GM19238 (cell line): ENCODE measurements around the gene PPARG.

ENCODE experiments used
- DNase-seq: peaks from one replicate; pipeline ENCODE4 v3.0.0; 2011; ENCODE audit warnings: low spot score; ENCODE audit not compliant: insufficient read length

PPARG gene

DNA sequence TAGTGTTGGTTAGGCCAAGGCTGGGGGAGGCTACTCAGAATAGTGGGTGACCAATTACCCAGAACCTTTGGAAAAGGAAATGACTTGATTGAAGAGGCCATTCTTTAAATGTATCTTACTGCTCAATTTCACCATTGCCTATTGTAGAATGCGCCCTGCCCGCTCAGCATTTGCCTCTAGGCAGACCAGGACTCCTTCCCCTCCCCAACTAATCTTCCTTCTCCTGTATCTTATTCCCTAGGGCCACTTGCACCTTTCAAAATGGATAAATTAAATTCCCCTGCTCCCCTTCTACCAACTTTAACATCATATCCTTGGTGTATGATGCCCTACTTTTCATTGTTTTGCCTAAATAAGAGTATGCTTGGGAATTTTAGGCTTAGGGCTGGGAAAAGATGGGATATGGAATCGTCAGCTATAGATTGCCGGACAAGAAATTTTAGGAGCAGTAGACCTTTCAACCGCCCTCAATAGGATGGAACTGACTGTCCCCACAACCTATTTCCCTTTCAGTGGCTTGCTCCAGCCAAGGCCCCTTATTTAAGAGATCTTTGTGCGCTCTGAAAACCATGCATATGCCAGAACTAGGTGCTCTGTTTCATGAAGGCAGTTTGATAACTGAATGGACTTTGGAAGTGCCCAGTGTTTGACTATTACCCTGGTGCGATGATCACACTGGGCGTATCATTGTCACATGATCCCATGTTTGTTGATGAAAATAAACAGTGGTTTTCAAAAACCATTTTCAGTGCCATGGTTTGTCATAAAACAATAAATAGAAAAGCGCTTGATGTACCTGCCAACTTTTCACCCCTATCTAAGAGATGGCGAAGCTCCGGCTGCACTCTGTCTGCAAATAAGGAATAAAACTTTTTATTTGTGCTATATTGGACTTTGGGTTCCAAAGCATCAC is 121.1 kb downstream of the PPARG start:
- DNase-seq = no peak

DNA sequence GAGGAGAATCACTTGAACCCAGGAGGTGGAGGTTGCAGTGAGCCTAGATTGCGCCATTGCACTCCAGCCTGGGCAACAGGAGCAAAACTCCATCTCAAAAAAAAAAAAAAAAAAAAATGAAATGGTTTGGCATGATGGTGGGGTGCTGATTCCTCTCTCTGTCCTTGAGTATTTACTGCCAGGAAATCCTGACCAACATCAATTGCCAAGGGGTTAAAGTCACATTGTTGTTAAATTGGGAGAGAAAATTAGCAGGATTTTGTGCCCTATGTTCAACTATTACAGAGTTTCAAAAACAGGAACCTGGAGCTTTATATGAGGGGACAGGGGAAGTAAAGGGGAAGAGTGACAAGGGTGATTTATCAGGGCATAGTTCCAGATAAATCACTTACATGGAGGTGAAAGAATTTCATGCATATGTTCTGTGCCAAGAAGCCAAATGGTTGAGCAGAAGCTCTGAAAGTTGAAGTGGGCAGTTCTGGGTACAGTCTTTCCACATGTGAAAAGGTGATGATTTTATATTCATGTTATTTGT is 124.9 kb downstream of the PPARG start:
- DNase-seq = no peak

DNA sequence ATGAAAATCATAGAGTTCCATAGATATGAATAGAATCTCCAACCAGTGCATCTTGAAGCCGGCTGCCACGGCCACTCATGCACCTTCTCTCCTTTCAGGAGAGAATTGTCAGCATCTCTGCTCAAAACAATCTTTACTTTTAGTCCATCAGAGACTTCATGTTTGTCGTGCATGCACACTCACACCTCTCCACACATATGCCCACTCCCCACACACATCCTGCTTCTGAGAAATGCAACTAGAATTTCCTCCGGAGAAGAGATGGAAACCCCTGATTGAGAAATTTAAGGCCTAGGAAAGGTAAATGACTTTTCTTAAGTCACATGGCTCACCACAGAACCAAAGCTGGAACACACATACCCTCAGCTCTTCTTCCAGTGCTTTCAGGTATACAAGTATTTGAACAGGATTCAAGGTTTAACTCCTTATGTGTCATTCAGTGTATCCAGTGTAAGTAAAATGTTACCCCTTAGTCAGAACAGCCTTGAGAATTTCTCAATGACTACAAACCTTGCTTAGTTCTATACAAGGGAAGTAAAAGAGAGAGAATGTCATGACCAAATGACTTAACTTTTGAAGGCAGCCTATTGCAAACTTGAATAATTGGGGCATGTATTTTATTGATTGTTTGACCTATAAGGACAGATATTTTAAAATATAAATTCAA is 126.3 kb downstream of the PPARG start:
- no peak for DNase-seq

DNA sequence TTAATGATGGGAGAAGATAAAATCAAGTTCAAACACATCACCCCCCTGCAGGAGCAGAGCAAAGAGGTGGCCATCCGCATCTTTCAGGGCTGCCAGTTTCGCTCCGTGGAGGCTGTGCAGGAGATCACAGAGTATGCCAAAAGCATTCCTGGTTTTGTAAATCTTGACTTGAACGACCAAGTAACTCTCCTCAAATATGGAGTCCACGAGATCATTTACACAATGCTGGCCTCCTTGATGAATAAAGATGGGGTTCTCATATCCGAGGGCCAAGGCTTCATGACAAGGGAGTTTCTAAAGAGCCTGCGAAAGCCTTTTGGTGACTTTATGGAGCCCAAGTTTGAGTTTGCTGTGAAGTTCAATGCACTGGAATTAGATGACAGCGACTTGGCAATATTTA is 127.9 kb downstream of the PPARG start:
- DNase-seq = no peak

DNA sequence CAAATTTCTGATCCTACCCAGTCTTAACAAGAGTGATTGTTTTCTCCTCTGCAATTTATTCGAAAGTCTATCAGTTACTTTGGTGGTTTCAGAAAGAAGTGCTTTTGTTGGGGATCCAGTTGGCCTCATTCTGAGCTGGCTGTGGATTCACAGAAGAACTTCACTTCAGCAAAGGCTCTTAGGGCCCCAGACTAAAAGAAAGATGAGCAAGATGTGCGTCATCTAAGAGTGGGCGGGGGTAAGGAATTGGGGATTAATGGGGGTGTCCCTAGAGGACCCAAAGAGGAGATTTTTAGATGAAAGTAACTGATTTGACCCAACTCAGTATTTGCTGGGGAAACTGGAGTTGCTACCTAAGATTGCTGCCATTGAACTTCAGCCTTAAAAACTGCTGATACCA is 131.5 kb downstream of the PPARG start:
- no peak for DNase-seq

DNA sequence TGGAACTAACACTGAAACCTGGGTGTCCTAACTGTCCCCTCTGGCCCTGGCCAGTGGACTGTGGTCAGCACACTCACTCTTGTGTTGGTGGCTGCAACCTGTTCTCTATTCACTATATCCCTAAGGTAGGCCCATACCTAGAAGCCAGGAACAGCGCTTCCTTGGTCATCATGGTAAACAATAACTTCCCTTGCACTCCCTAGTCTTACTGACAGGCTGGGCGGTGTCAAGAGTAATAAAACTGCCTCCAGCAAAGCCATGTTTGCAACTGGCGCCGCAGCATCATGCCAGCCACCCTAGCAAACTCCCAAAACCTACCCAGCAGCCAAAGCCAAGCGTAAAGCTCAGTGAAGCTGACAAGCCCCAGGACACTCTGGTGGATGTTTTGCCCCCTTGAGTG is 132.3 kb downstream of the PPARG start:
- no peak for DNase-seq

DNA sequence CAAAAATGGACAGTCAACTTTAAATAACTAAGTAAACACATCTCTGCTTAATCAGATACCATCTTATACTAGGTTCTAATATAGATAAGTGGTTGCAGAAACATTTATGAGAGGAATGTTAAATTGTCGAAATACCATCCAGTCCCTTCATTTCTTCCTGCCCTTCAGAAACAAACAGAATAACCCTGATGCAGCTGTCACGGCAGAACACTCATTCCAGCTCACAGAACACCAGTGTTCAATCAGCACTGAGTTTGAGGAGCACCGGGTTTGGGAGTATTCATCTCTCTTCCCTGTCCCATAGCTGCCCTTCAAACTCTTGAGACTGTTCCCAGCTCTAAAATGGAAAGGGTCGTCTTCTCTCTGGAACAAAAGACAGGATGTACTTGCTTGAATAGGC is 134.3 kb downstream of the PPARG start:
- DNase-seq = no peak

DNA sequence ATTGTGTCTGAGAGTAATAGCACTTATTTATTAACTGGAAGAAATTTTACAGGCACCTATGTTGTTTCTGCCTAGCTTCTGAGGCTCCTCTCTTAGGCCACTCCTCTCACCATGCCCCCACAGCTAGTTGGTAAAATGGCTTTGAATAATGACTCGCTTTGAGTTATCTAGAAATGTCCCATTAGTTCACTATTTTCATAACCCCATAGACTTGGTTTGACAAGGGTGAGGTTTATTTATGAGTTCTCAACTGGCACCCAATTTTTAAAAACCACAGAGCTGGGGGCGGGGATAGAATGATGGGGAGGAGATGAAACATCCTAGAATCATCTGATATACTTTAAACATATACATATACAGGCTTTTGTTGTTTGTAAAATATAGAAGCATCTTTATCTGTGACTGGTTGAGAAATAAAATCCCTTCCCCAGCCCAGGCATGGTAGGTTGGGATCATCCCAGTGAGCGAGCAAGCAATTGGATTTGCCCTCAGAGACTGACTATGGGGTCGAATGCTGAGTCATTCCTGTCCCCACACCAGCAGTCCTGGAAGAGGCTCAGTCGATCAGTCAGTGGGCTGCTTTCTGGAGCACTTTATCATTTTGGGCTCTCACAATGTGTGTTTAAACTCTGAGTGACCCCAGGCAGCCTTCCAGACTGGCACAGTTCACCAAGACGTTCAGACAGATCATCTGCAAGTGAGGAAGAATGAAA is 135.2 kb downstream of the PPARG start:
- no peak for DNase-seq

DNA sequence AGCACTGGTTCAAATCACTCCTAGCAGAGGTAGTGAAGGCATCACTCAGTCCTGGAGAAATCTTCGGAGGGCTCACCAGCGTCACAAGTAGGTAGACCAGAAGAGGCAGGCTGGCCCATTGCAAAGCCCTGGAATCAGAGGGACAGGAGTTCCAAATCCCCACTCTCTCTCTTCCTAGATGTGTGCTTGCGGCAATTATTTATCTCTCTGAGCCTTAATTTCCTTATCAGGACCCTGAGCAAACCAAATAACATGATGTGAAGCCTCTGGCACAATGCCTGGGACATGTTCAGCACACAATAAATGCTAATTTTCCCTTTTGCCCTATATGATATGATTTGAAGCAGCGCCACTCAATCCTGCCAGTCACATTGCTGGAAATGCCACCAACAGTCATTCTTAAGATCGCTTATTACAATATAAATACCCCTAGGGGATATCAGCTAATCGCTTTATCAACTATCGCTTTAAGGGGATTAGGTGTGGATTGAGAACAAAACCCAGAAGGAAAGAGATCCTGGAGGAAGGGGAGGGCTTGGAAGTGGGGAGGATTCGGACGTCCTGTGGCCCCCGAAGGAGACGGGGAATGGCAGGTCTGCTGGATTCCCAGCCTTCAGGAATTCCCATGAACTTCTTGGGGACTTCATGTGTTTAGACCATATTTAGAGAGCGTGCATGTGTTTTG is 135.9 kb downstream of the PPARG start:
- no peak for DNase-seq

DNA sequence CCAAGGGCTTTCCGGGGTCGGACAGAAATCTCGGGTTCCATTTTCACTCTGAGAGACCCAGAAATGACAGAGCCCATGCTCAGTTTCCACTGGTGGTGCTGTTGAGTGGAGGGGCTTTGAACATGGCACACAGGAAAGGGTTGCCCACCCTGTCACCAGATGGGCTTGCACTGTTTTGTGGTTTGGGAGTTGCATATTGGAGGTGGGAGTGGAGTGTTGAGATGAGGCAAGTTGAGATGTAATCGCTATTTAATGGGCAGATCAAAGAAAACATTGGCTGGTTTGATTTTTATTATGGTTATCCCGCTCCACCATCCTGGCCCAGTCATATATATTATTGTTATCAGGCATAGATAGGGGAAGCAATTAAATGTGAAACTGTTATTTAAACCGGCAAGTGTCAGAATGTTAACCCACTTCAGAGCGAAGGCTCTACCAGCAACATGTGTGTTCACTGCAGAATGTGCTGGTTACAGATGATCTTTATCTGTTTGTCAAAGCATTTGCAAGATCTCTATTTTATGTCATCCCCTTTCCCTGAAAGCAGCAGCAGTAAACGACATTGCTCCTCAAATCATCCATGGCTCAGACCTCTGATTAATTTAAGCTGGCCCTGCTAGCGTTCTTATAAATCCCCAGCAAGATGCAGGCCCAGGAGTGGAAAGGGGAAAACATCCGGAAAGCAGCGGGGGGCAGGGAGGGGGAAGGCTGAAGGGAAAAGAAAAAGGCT is 137.1 kb downstream of the PPARG start:
- no peak for DNase-seq

DNA sequence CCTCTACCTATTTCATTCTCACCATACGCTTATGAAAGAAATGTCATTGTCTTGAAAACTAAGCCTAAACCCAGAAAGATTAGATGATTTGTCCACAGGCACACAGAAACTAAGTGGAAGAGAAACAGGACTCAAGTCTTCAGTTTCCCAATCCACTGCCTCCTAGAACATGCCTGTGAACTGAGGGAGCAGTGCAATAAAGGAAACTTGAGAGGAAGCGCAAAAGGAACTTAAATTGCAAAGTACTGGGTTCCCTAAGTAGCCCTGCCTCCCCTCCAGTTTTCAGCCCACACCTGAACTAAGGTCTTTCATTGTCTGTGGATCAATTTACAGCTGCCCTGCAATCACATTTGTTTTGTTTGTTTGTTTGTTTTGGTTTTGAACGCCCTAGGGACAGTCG is 138.7 kb downstream of the PPARG start:
- DNase-seq = no peak

DNA sequence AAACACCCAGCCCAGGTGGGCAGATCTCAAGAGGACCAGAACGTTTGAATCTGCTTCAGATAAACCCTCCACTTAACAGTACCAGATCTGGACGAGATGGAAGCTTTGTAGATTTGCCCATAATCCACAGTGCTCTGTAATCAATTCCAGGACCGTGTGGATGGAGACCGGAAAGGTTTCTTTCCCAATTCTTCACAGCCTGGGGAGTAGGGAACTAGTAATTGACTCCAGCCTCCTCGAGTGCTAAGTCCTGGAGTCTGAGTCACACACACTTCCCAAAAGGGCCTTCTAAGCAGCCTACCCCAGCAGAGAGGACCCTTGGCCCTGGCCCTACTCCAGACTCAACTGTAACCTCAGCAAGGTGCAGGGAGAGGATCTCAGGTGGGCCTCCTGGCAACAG is 139.3 kb downstream of the PPARG start:
- DNase-seq = no peak

DNA sequence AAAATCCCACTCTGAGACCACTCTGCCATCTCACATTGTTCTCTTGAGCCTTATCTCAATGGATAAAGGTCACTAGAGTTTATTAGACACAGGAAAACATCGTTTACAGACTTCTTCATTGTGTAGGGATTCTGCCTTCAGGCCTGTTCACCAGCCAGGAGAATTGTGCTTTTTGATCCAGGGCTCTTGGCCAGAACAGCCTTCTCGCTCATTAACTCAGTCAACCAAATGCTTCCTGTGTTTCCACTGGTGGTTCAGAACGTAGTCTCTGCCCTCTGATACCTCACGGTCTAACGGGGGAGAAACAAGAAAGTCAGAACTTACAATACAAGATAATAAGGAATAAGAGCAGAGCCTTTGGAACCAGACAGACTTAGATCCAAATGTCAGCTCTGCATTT is 141.2 kb downstream of the PPARG start:
- DNase-seq = no peak

DNA sequence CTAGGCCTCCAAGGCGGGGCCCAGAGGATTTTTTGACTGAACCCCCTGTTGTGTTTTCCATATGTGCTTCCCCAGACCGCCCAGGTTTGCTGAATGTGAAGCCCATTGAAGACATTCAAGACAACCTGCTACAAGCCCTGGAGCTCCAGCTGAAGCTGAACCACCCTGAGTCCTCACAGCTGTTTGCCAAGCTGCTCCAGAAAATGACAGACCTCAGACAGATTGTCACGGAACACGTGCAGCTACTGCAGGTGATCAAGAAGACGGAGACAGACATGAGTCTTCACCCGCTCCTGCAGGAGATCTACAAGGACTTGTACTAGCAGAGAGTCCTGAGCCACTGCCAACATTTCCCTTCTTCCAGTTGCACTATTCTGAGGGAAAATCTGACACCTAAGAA is 145.0 kb downstream of the PPARG start:
- no peak for DNase-seq

DNA sequence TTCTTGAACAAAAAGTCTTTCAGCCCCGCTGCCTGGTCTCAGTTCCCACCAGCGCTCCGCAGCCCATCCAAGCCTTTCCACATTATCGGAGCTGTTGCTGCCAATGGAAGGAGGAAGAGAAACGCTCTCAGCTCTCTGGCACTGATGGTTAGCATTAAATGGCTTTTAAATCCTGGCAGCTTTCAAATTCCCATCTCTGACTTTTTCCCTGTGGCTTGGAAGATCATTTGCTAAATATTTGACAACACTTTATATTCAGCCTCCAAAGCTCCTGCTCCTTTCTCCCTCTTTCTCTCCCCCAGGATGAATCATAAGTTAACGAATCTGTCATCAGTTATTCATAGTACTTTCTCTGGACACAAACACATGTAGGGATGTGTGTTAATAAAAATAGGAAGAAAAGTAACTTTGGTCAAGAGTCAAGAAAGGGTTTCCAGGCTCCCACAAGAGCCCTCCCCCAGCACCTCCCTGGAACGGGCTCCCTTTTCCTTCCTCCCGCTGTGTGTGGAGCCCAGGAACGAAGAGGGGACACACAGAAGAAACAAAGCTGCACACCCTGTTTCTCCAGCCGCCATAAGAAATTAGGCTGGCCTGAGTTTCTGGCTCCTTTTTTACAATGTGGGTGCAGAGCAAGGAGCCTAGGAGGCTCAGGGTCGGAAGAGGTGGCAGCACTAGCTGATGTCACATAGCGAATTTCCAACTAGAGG is 147.8 kb downstream of the PPARG start:
- no peak for DNase-seq

DNA sequence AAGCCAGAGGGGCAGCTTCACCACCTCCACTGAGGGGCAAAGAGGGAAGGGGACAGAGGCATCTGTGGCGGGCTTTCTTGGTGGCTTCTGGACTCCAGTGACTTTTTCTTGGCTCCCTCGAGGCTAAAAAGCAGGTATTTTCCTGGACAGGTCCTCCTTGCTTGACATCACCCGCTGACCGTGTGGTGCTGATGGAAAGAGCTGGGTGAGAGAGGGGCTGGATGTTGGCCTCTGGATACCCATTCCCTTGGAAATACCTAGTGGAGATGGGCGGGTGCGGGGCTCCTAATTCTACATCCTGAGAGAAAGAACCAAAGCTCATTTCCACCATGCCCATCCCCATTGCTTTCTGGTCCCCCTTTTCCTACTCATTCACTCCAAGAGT is 148.3 kb downstream of the PPARG start:
- DNase-seq = no peak

DNA sequence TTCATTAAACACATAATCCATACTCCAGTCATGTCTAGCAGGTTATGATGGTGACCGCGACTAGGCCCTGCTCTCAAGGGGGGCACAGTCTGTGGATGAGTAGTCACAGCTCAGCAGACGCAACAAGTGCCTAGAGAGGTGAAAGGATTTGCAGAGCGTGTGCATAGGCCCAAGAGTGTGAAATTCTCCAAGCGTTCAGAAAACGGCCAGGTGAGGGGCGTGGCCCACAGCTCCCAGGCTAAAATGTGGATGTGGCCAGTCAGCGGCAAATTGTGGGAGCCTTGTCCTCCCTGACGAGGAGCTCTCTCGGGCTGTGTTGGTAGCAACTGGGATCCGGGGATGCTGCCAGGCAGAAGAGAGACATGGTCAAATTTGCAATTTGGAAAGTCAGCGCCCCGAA is 149.0 kb downstream of the PPARG start:
- no peak for DNase-seq

DNA sequence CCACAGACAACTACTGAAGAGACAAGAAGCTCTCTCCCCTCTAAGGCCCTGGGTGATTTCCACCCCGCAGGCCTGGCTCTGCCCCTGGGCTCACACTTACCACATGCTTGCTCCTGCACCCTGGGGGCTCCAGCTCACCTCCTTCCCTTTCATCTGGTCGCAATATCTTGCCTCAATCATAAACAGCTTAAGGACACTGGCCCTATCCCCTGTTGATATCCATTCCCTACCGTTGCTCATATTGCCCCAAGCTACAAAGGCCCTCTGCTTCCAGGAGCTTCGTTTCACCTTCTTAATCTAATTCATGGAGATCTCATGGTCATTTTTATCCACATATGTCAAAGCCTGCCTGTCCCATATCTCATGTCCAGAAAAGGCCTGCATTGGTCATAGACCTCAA is 149.4 kb downstream of the PPARG start:
- no peak for DNase-seq

DNA sequence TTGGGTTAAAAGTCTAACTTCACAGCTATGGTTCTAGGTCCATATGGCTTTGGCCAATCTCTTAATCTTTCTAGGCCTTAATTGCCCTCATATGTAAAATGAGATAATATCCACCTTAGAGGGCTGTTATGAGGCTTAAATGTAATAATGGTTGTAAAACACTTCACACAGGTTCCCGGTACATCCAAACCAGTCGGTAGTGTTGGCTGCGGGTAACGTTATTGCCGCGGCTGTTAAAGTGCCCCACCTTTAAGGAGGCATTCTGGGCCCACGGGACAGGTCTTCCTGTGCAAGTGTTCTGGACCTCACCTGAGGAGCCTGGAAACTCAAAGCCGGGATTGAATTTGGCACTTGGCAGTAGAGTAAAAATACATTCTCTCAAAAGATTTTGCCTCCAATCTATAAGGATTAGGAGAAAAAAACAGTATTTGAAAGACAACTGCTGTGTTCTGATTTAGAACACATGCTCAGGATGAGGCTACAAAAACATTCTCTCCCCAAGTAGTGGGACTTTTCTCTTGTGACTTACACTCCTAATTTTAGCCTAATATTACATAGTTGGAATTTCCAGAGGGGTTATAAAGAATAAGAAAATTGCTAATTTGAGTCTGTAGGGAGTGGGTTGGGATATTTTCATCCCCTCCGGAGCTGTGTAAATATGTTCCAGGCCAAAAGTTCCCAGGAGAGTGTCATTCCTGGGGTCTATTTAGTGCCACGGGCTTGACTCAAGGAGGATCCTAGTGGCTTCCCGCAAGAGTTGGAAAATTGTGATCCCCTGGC is 150.5 kb downstream of the PPARG start:
- no peak for DNase-seq
